IMR-90 (cell line): ENCODE data around the gene DNASE1. TPM values are rescaled to one million over a fixed set of nuclear protein-coding genes. Genes with fewer than 3 reads are reported as not detected.

Experiments
- ATAC-seq: fragments of 200-7000 bp; cut with Tn5 transposase; 2 replicates; pipeline ENCODE4 v1.9.1; 2020; ENCODE audit warnings: low read depth, mild to moderate bottlenecking, moderate library complexity
- BruUV-seq: library from RNA; stranded (reverse); fragments of 400-500 nt; replicated peaks from 2 replicates; lab custom pipeline; 2021; lab: Mats Ljungman, UMichigan
- CTCF ChIA-PET: fragments of 300-600 bp; formaldehyde crosslinking; extraction: SDS; loops from one replicate; lab custom pipeline; 2021; ENCODE audit warnings: antibody characterized with exemption; lab: Yijun Ruan, JAX
- POLR2A ChIA-PET: fragments of 300-600 bp; sonication (Branson Sonifier 250); formaldehyde crosslinking; loops from one replicate; lab custom pipeline; 2022; ENCODE audit warnings: antibody characterized with exemption; ENCODE audit not compliant: unreplicated experiment; lab: Charles Lee
- DNase-seq: peaks from one replicate; pipeline ENCODE4 v3.0.0; 2013
- H2AFZ ChIP-seq: replicated peaks from 2 replicates; pipeline ENCODE3; 2013; ENCODE audit warnings: low read length, mild to moderate bottlenecking; ENCODE audit not compliant: poor library complexity
- H2AK5ac ChIP-seq: 2 replicates; pipeline ENCODE4 v1.6.1; 2013; ENCODE audit warnings: low read depth, low read length, inconsistent platforms
- H2AK9ac ChIP-seq: replicated peaks from 2 replicates; pipeline ENCODE3; 2013; ENCODE audit warnings: mild to moderate bottlenecking, low read depth, low read length, moderate library complexity; ENCODE audit not compliant: poor library complexity
- H2BK120ac ChIP-seq: 2 replicates; pipeline ENCODE4 v1.6.1; 2013; ENCODE audit warnings: low read depth, low read length, inconsistent platforms
- H2BK15ac ChIP-seq: 3 replicates; pipeline ENCODE4 v1.6.1; 2013; ENCODE audit warnings: low read depth, low read length, inconsistent platforms
- H2BK20ac ChIP-seq: 2 replicates; pipeline ENCODE4 v1.6.1; 2013; ENCODE audit warnings: low read depth, mild to moderate bottlenecking, inconsistent platforms, low read length, moderate library complexity
- H2BK5ac ChIP-seq: 2 replicates; pipeline ENCODE4 v1.6.1; 2013; ENCODE audit warnings: mild to moderate bottlenecking, low read depth, low read length, inconsistent platforms; ENCODE audit not compliant: poor library complexity, severe bottlenecking
- H3K14ac ChIP-seq: replicated peaks from 2 replicates; pipeline ENCODE4 v1.6.1; 2013; ENCODE audit warnings: low read depth, low read length, inconsistent platforms
- H3K18ac ChIP-seq: 2 replicates; pipeline ENCODE4 v1.6.1; 2013; ENCODE audit warnings: low read depth, low read length, control low read depth
- H3K23ac ChIP-seq: 2 replicates; pipeline ENCODE4 v1.6.1; 2013; ENCODE audit warnings: low read depth, low read length, inconsistent platforms
- H3K27ac ChIP-seq: 2 replicates; pipeline ENCODE4 v1.5.1; 2013; ENCODE audit warnings: mild to moderate bottlenecking, control low read depth, low read length; ENCODE audit not compliant: insufficient read depth
- H3K27me3 ChIP-seq: 2 replicates; pipeline ENCODE4 v1.6.1; 2013; ENCODE audit warnings: low read length; ENCODE audit not compliant: control insufficient read depth, insufficient read depth
- H3K36me3 ChIP-seq: 2 replicates; pipeline ENCODE4 v1.6.1; 2013; ENCODE audit warnings: low read length, mixed read lengths; ENCODE audit not compliant: control insufficient read depth, insufficient read depth
- H3K4ac ChIP-seq: 2 replicates; pipeline ENCODE4 v1.6.1; 2013; ENCODE audit warnings: low read depth, low read length, inconsistent platforms
- H3K4me1 ChIP-seq: 2 replicates; pipeline ENCODE4 v1.6.1; 2013; ENCODE audit warnings: low read length, mixed read lengths; ENCODE audit not compliant: control insufficient read depth, insufficient read depth
- H3K4me2 ChIP-seq: 2 replicates; pipeline ENCODE4 v1.6.1; 2013; ENCODE audit warnings: low read depth, mild to moderate bottlenecking, control low read depth, low read length, moderate library complexity
- H3K4me3 ChIP-seq: 2 replicates; pipeline ENCODE4 v1.5.1; 2013; ENCODE audit warnings: low read depth, mild to moderate bottlenecking, control low read depth, low read length, moderate library complexity; ENCODE audit not compliant: insufficient read depth
- H3K56ac ChIP-seq: 2 replicates; pipeline ENCODE4 v1.6.1; 2013; ENCODE audit warnings: low read length, inconsistent platforms; ENCODE audit not compliant: insufficient read depth; ENCODE audit errors: extremely low read depth
- H3K79me1 ChIP-seq, 2 experiments: 2 replicates each; pipeline ENCODE4 v1.6.1; 2013; ENCODE audit warnings: low read length in 2 of 2, inconsistent platforms in 1 of 2, low read depth in 1 of 2
- H3K9ac ChIP-seq: 2 replicates; pipeline ENCODE4 v1.6.1; 2013; ENCODE audit warnings: low read depth, low read length, control low read depth
- H3K9me1 ChIP-seq: 2 replicates; pipeline ENCODE4 v1.6.1; 2013; ENCODE audit warnings: low read length, inconsistent platforms; ENCODE audit not compliant: insufficient read depth
- H3K9me3 ChIP-seq: 2 replicates; pipeline ENCODE4 v1.6.1; 2013; ENCODE audit warnings: low read length; ENCODE audit not compliant: control insufficient read depth, insufficient read depth
- H4K20me1 ChIP-seq: 2 replicates; pipeline ENCODE4 v1.6.1; 2013; ENCODE audit warnings: low read length, inconsistent platforms; ENCODE audit not compliant: insufficient read depth
- H4K5ac ChIP-seq: 2 replicates; pipeline ENCODE4 v1.6.1; 2013; ENCODE audit warnings: mild to moderate bottlenecking, low read depth, low read length, control low read depth
- H4K8ac ChIP-seq, 2 experiments: 2 replicates each; pipeline ENCODE4 v1.6.1; 2013; ENCODE audit warnings: low read depth in 2 of 2, low read length in 2 of 2, control low read depth in 1 of 2, inconsistent platforms in 1 of 2
- H4K91ac ChIP-seq: 2 replicates; pipeline ENCODE4 v1.6.1; 2013; ENCODE audit warnings: low read depth, low read length, inconsistent platforms; ENCODE audit not compliant: insufficient read depth
- BHLHE40 ChIP-seq: fragments of 150-350 bp; IDR thresholded peaks from 2 replicates; pipeline ENCODE4 v1.6.1; 2016; ENCODE audit warnings: mild to moderate bottlenecking, low read depth, low read length
- CEBPB ChIP-seq: IDR thresholded peaks from 2 replicates; pipeline ENCODE4 v1.6.1; 2012; ENCODE audit warnings: low read depth, low read length, improper control_type of control experiment
- CHD1 ChIP-seq: IDR thresholded peaks from 2 replicates; pipeline ENCODE4 v1.6.1; 2012; ENCODE audit warnings: low read depth, low read length, improper control_type of control experiment
- CTCF ChIP-seq: conservative IDR thresholded peaks from 2 replicates; pipeline ENCODE4 v1.5.1; 2012; ENCODE audit warnings: mild to moderate bottlenecking, low read depth, low read length, improper control_type of control experiment
- FOS ChIP-seq: fragments of 150-350 bp; IDR thresholded peaks from 2 replicates; pipeline ENCODE4 v1.6.1; 2016; ENCODE audit warnings: low read depth, low read length
- MXI1 ChIP-seq: IDR thresholded peaks from 2 replicates; pipeline ENCODE4 v1.6.1; 2012; ENCODE audit warnings: low read depth, mild to moderate bottlenecking, low read length, moderate library complexity, borderline replicate concordance
- NFE2L2 ChIP-seq: fragments of 150-350 bp; IDR thresholded peaks from 2 replicates; pipeline ENCODE4 v1.6.1; 2016; ENCODE audit warnings: low read depth, mild to moderate bottlenecking, low read length
- POLR2A ChIP-seq: IDR thresholded peaks from 2 replicates; pipeline ENCODE4 v1.6.1; 2012; ENCODE audit warnings: mild to moderate bottlenecking, low read depth, low read length
- RAD21 ChIP-seq: IDR thresholded peaks from 2 replicates; pipeline ENCODE4 v1.6.1; 2012; ENCODE audit warnings: low read length, improper control_type of control experiment
- RCOR1 ChIP-seq: IDR thresholded peaks from 2 replicates; pipeline ENCODE4 v1.6.1; 2012; ENCODE audit warnings: mild to moderate bottlenecking, low read length, improper control_type of control experiment; ENCODE audit not compliant: insufficient replicate concordance
- RFX5 ChIP-seq: IDR thresholded peaks from 2 replicates; pipeline ENCODE4 v1.8.0; 2012; ENCODE audit warnings: low read depth, mild to moderate bottlenecking, low read length, moderate library complexity
- USF2 ChIP-seq: fragments of 150-350 bp; IDR thresholded peaks from 2 replicates; pipeline ENCODE4 v1.6.1; 2017; ENCODE audit warnings: mild to moderate bottlenecking, antibody characterized with exemption, low read length, low read depth
- WGBS, 2 experiments: methylation state at CpG; one replicate each; pipeline versions ENCODE4 v1.1.5 to v1.1.7; 2013; ENCODE audit warnings: missing lambda C conversion rate in 2 of 2; ENCODE audit not compliant: insufficient read length in 1 of 2; ENCODE audit errors: extremely low coverage in 2 of 2; 5-methylcytosine and 5-hydroxymethylcytosine counted together
- dilution Hi-C: fragments of 300-500 bp; cut with HindIII; formaldehyde crosslinking; loops from one replicate; pipeline ENCODE4 v1.14.3; 2018; ENCODE audit warnings: low sequenced_read_pairs; ENCODE audit not compliant: unreplicated experiment
- in situ Hi-C: fragments of 300-500 bp; cut with MboI; formaldehyde crosslinking; loops from 3 replicates; pipeline ENCODE4 v1.14.3; 2019; ENCODE audit warnings: low sequenced_read_pairs, inconsistent platforms, mixed read lengths
- intact Hi-C: fragments of 100-400 bp; cut with micrococcal nuclease; formaldehyde crosslinking; loops from 2 replicates; pipeline ENCODE4 v1.10.0; 2022
- polyA plus RNA-seq, 3 experiments: library from polyadenylated mRNA; depleted of rRNA; stranded (reverse); fragments of >200 nt; gene quantifications; 2 replicates each; pipeline ENCODE4 v1.2.3, GENCODE V29; 2012; ENCODE audit warnings: low replicate concordance in 1 of 3
- total RNA-seq: library from RNA; depleted of rRNA; stranded (reverse); fragments of >200 nt; gene quantifications from 2 replicates; pipeline ENCODE4 v1.2.3, GENCODE V29; 2012

The DNASE1 gene
- total and polyA plus RNA-seq, 2 of the 4 experiments (the other 2 are of a cell fraction) = 5.4 to 15.9 TPM

GRCh38 chr16:3643095-3643730 lies 11.3 kb upstream of the DNASE1 start:
- Histone ChIP-seq H4K91ac (no peak overlapping the region), H4K5ac (no peak overlapping the region), H3K4me3 (no peak overlapping the region), H2BK15ac (no peak overlapping the region), H3K36me3 (peaks cover 9% of the 10 kb centered on the region; the same call in 1 of the 2 replicates), H3K9me1 (peaks cover 10% of the 10 kb centered on the region), H3K79me1 (peaks cover 3 to 8% of the 10 kb centered on the region in 2 experiments; a peak in 3 of 4 replicates), H3K18ac (no peak overlapping the region), H3K27ac (no peak overlapping the region), H2AK5ac (no peak overlapping the region), H2BK120ac (no peak overlapping the region), H2BK20ac (no peak overlapping the region), H3K9ac (no peak overlapping the region), H3K27me3 (no peaks in the 10 kb centered on the region), H2AFZ (no peak overlapping the region), H3K9me3 (no peaks in the 10 kb centered on the region), H2AK9ac (no peak overlapping the region), H4K8ac (no peak overlapping the region), H3K4me2 (no peak overlapping the region), H2BK5ac (no peak overlapping the region), H3K23ac (no peak overlapping the region), H3K4ac (no peak overlapping the region), H3K56ac (no peak overlapping the region), H3K4me1 (peaks cover 10% of the 10 kb centered on the region), H3K14ac (no peak overlapping the region), H4K20me1 (no peaks in the 10 kb centered on the region; the same call in none of the 2 replicates)
- ChIA-PET CTCF (interaction anchor here (0.6 kb wide), 1 partner anchor 16 kb away, joined by 3 read pairs; no protein-coding TSS in a partner anchor), POLR2A (no interaction called here)
- BruUV-seq = no TSS peak
- dilution Hi-C loops (no loop called here), intact Hi-C loops (no loop called here), in situ Hi-C loops (no loop called here)
- ATAC-seq = no peak
- 97% methylated on average over 5 of the region's 14 CpGs; no CpG with 5 or more reads in 1 of the 2 experiments for WGBS, 2 experiments
- DNase-seq = no peak
- TF ChIP-seq CEBPB = no peak
- TF ChIP-seq FOS = no peak
- no peak for TF ChIP-seq RFX5
- no peak for TF ChIP-seq BHLHE40
- no peak for TF ChIP-seq CTCF
- no peak for TF ChIP-seq CHD1
- no peak for TF ChIP-seq MXI1
- TF ChIP-seq RAD21 = no peak
- no peak for TF ChIP-seq RCOR1
- no peak for TF ChIP-seq USF2
- TF ChIP-seq NFE2L2 = no peak
- TF ChIP-seq POLR2A = no peak
